Esophagus muscularis mucosa (tissue), 4 donors: Measurements from ENCODE around the gene TRIML2.

Experiments
- EP300 ChIP-seq: sonication (generic); formaldehyde crosslinking; IDR thresholded peaks from one replicate; pipeline ENCODE4 v1.6.1; 2017; ENCODE audit warnings: antibody characterized with exemption
- POLR2A ChIP-seq: fragments of 450-650 bp; IDR thresholded peaks from one replicate; pipeline ENCODE4 v1.6.1; 2017; ENCODE audit warnings: antibody characterized with exemption, moderate library complexity, mild to moderate bottlenecking, low read depth
- POLR2AphosphoS5 ChIP-seq, 2 donors: sonication (generic); formaldehyde crosslinking; IDR thresholded peaks; one replicate each; pipeline ENCODE4 v1.6.1; 2017; ENCODE audit warnings: antibody characterized with exemption in 2 of 2
- TF ChIP-seq, protein P1 (sequence below), 3 experiments: fragments of 200-600 bp in 2 of 3; fragments of 450-650 bp in 1 of 3; sonication (generic) in 2 of 3; IDR thresholded peaks; one replicate each; pipeline ENCODE4 v1.5.1; 2017 to 2019; ENCODE audit warnings: antibody characterized with exemption in 3 of 3, mild to moderate bottlenecking in 2 of 3, moderate library complexity in 1 of 3

DNA sequence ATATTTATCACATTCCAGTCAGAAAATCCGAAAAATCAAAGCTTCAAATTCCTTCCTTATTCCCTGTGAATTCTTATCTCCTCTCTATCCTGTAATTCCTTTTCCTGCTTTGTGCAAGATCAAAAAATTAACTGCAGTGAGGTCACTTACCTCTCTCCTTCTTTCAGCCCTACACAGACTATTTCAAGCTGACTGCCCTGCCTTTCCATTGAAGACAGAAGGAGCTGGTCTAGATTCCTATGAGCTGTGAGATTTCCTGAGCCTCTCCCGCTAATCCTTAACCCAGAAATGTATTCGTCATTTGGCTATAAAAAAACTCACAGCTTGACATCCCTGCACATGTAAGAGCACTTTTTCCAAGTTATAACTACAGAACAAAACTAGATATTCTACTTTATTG lies 26.6 kb downstream of the TRIML2 start:
- TF ChIP-seq, protein P1, sequence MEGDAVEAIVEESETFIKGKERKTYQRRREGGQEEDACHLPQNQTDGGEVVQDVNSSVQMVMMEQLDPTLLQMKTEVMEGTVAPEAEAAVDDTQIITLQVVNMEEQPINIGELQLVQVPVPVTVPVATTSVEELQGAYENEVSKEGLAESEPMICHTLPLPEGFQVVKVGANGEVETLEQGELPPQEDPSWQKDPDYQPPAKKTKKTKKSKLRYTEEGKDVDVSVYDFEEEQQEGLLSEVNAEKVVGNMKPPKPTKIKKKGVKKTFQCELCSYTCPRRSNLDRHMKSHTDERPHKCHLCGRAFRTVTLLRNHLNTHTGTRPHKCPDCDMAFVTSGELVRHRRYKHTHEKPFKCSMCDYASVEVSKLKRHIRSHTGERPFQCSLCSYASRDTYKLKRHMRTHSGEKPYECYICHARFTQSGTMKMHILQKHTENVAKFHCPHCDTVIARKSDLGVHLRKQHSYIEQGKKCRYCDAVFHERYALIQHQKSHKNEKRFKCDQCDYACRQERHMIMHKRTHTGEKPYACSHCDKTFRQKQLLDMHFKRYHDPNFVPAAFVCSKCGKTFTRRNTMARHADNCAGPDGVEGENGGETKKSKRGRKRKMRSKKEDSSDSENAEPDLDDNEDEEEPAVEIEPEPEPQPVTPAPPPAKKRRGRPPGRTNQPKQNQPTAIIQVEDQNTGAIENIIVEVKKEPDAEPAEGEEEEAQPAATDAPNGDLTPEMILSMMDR (IDR thresholded peaks at IDR 0.05), result no peak
- TF ChIP-seq POLR2AphosphoS5 (IDR thresholded peaks at IDR 0.05) (no peak), POLR2A (no peak), EP300 (no peak)
